ENCODE results near the gene PDE4C.

- TF ChIP-seq MLX (CRISPR knock-in tag; conservative IDR thresholded peaks at IDR 0.05) (no peak), ZNF239 (CRISPR knock-in tag; IDR thresholded peaks at IDR 0.05) (no peak)
Measured at GRCh38 chr19:18220632-18221275, 5.5 kb downstream of the PDE4C start.
